ENCODE data around the gene PLPP3.

Gene PLPP3

DNA sequence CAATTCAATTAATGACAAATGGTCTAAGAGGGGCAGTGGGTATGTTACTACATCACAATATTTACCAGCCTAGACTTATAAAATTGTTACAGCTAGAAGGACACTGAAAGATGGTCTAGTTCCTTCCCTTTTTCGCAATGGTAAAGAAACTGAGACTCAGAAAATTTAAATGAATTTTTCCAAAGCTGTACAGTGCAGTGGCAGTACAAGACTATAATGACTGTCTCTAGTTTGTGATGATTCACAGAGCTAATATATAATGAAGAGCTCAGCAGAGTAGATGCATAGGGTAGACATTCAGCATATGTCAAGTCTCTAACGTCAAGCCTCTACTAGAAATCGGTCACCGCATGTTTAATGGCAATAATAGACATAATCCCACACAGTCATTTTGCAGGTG is 4.6 kb downstream of the PLPP3 start:
- no peak for DNase-seq (ENCODE audit: low spot score)
- TF ChIP-seq, protein P1, sequence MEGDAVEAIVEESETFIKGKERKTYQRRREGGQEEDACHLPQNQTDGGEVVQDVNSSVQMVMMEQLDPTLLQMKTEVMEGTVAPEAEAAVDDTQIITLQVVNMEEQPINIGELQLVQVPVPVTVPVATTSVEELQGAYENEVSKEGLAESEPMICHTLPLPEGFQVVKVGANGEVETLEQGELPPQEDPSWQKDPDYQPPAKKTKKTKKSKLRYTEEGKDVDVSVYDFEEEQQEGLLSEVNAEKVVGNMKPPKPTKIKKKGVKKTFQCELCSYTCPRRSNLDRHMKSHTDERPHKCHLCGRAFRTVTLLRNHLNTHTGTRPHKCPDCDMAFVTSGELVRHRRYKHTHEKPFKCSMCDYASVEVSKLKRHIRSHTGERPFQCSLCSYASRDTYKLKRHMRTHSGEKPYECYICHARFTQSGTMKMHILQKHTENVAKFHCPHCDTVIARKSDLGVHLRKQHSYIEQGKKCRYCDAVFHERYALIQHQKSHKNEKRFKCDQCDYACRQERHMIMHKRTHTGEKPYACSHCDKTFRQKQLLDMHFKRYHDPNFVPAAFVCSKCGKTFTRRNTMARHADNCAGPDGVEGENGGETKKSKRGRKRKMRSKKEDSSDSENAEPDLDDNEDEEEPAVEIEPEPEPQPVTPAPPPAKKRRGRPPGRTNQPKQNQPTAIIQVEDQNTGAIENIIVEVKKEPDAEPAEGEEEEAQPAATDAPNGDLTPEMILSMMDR (IDR thresholded peaks at IDR 0.05; ENCODE audit: extremely low read depth, insufficient read depth, missing control alignments), result no peak
- in situ Hi-C loops (cut with MboI; ENCODE audit: low pct_unique_long_range_greater_than_20kb, low sequenced_read_pairs, unreplicated experiment), result loop anchor here (25.0 kb wide), 3 partner anchors 887 to 1287 kb away; no protein-coding TSS in a partner anchor

DNA sequence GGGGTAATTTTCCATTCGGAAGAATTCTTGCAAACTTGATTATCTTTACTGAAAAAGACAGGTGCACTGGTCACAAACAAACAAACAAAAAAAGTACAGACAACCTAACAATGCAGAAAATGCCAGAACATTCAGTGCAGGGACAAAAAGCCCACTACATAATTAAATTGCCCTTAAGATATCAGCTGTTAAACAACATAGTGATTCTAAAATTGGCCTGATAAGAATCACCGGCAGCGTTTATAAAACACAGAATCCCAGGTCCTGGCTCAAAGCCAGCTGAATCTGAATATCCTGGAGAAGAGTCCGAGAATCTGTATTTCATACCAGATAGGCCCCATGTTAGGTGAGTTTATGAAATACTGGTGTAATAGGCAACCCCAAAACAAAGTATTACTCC is 6.1 kb downstream of the PLPP3 start:
- TF ChIP-seq, protein P1 (IDR thresholded peaks at IDR 0.05; ENCODE audit: extremely low read depth, insufficient read depth, missing control alignments), result no peak
- DNase-seq (ENCODE audit: low spot score), result no peak
- in situ Hi-C loops (cut with MboI; ENCODE audit: low pct_unique_long_range_greater_than_20kb, low sequenced_read_pairs, unreplicated experiment), result no loop called here

DNA sequence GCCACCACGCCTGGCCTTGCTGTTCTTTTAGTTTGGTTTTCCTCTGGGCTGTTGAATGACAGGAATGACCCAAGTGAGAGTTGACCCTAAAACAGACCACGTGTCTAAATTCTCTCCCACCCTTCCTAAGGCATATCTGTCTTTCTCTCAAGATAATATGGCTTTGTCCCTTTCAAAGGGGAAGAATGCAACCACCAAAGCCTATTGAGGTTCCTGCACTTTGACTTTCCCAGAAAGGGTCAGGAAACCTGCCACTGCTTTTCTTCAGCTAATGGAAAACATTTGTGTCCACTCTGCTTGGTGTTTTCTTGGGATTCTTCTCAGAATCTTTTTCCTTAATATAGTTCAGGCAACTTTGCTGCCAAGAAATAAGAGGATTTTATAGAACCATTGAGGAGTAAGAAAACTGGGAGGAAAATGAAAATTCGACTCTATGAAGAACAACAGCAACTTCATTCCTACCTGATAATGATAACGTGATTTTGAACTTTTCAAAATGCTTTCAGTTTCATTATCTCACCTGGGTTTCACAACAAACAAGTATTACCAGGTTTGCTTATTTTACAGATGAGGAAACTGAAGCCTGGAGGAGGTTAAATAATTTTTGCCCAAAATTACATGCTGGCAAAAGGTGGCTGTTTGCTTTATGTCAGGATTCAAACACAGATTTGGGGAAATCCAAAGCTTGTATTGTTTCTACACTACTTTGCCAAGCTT is 6.9 kb downstream of the PLPP3 start:
- TF ChIP-seq, protein P1 (IDR thresholded peaks at IDR 0.05; ENCODE audit: extremely low read depth, insufficient read depth, missing control alignments), result no peak
- DNase-seq (ENCODE audit: low spot score), result no peak
- in situ Hi-C loops (cut with MboI; ENCODE audit: low pct_unique_long_range_greater_than_20kb, low sequenced_read_pairs, unreplicated experiment), result no loop called here

DNA sequence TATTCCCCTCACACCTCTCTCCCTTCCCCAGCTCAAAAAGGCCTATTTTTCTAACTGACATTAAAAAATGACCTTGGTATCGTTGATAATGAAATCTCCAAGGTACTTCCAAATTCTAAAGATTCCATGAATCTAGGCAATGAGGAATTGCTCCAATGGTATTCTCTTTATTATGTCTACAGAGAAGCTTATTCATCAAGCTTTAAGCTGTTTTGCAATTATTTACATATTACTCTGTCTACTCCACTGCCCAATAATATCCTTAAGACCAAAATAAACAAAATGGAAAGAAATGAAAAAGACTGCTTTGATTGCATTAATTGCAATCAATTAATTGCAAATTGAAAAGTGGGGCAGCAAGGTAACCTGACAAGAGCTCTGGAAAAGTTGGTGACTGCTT is 7.9 kb downstream of the PLPP3 start:
- no peak for DNase-seq (ENCODE audit: low spot score)
- in situ Hi-C loops (cut with MboI; ENCODE audit: low pct_unique_long_range_greater_than_20kb, low sequenced_read_pairs, unreplicated experiment), result no loop called here
- TF ChIP-seq, protein P1 (IDR thresholded peaks at IDR 0.05; ENCODE audit: extremely low read depth, insufficient read depth, missing control alignments), result no peak

DNA sequence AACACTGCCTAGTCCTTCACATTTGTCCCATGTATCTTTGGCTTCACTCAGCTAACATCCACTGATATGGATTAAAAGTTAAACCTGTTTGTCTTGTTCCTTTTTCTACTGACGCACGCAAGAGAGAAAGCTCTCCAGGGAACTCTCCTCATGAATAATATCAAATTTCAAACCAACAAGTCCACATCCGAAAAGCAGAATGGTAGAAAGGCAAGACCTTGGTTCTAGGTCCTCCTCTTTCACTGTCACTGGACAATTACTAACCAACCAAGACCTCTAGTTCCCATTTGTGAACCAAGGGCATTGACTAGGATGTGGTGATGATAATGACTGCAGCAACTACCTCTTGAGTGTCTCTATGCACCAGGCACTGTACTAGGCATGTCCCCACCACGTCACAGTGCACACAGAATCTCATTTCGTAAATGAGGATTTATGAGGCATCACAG is 8.4 kb downstream of the PLPP3 start:
- in situ Hi-C loops (cut with MboI; ENCODE audit: low pct_unique_long_range_greater_than_20kb, low sequenced_read_pairs, unreplicated experiment), result no loop called here
- no peak for DNase-seq (ENCODE audit: low spot score)

DNA sequence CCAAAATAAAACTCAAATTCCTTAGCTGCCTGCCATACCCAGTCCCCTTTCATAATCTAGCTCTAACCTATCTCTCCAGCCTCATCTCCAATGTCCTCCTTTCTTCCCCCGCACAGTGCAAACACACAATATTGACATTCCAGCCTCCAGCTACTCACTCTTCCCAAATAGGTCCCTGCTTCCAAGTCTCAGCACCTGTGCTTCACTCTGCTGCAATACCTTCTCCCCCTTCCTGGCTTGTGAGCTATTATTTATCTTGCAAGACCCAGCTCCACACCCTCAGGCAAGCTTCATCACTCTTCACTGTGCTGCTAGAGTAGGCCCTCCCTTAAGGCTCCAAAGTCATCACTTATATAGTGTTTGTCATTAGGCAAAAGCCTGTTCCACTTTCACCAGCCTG is 9.7 kb downstream of the PLPP3 start:
- no peak for DNase-seq (ENCODE audit: low spot score)
- in situ Hi-C loops (cut with MboI; ENCODE audit: low pct_unique_long_range_greater_than_20kb, low sequenced_read_pairs, unreplicated experiment), result no loop called here
- TF ChIP-seq, protein P1 (IDR thresholded peaks at IDR 0.05; ENCODE audit: extremely low read depth, insufficient read depth, missing control alignments), result no peak

More for the DNA sequence above, 8.4 kb downstream of the PLPP3 start:
- TF ChIP-seq, protein P1 (IDR thresholded peaks at IDR 0.05; ENCODE audit: extremely low read depth, insufficient read depth, missing control alignments), result no peak

Measured in GM13977 (cell line).